Panc1 (cell line): Measurements from ENCODE around the gene ARPC4. TPM values are rescaled to one million over a fixed set of nuclear protein-coding genes. Genes with fewer than 3 reads are reported as not detected.

ENCODE experiments used
- ATAC-seq: fragments of 200-7000 bp; cut with Tn5 transposase; 2 replicates; pipeline ENCODE4 v1.9.1; 2020; ENCODE audit warnings: mild to moderate bottlenecking, moderate library complexity
- BruUV-seq: library from RNA; stranded (reverse); fragments of 400-500 nt; replicated peaks from 2 replicates; lab custom pipeline; 2021; lab: Mats Ljungman, UMichigan
- CTCF ChIA-PET: fragments of 300-600 bp; sonication (Branson Sonifier 250); formaldehyde crosslinking; loops from one replicate; lab custom pipeline; 2022; ENCODE audit warnings: antibody characterized with exemption; lab: Charles Lee
- POLR2A ChIA-PET: fragments of 300-600 bp; sonication (Branson Sonifier 250); formaldehyde crosslinking; loops from one replicate; lab custom pipeline; 2022; ENCODE audit warnings: antibody characterized with exemption; lab: Charles Lee
- DNase-seq: peaks from one replicate; pipeline ENCODE4 v3.0.0-alpha.2; 2010; ENCODE audit warnings: low read depth, low spot score
- H3K27ac ChIP-seq: 2 replicates; pipeline ENCODE4 v1.5.1; 2011; ENCODE audit warnings: mild to moderate bottlenecking, low read length, inconsistent platforms
- H3K27me3 ChIP-seq: fragments of 200-500 bp; sonication (Bioruptor generic); 2 replicates; pipeline ENCODE4 v1.6.0; 2014; ENCODE audit warnings: low read length, inconsistent platforms; ENCODE audit not compliant: control insufficient read depth, insufficient read depth
- H3K36me3 ChIP-seq: fragments of 200-500 bp; sonication (Bioruptor generic); 2 replicates; pipeline ENCODE4 v1.5.1; 2014; ENCODE audit warnings: inconsistent platforms, mild to moderate bottlenecking, low read length, moderate library complexity; ENCODE audit not compliant: control insufficient read depth, insufficient read depth
- H3K4me1 ChIP-seq: 2 replicates; pipeline ENCODE4 v1.5.1; 2011; ENCODE audit warnings: inconsistent platforms, mild to moderate bottlenecking, low read length, moderate library complexity; ENCODE audit not compliant: control insufficient read depth, insufficient read depth
- H3K4me3 ChIP-seq, 2 experiments: 2 replicates each; pipeline ENCODE4 v1.5.1; 2011 to 2012; ENCODE audit warnings: low read depth in 2 of 2, low read length in 2 of 2, mild to moderate bottlenecking in 2 of 2, inconsistent platforms in 1 of 2, moderate library complexity in 1 of 2
- H3K9me3 ChIP-seq: fragments of 200-500 bp; sonication (Bioruptor generic); 2 replicates; pipeline ENCODE4 v1.5.1; 2014; ENCODE audit warnings: low read depth, mild to moderate bottlenecking, inconsistent platforms, low read length, moderate library complexity; ENCODE audit not compliant: control insufficient read depth, insufficient read depth
- POLR2AphosphoS5 ChIP-seq: IDR thresholded peaks from 2 replicates; pipeline ENCODE4 v1.6.1; 2012; ENCODE audit warnings: mild to moderate bottlenecking, low read depth, low read length, moderate library complexity
- REST ChIP-seq, 2 experiments: IDR thresholded peaks; 2 replicates each; pipeline ENCODE4 v1.6.1; 2011 to 2012; ENCODE audit warnings: low read depth in 2 of 2, control low read depth in 1 of 2, low read length in 1 of 2, mild to moderate bottlenecking in 1 of 2, moderate library complexity in 1 of 2; ENCODE audit not compliant: insufficient read depth in 1 of 2
- SIN3A ChIP-seq: IDR thresholded peaks from 2 replicates; pipeline ENCODE4 v1.6.1; 2012; ENCODE audit warnings: low read depth, mild to moderate bottlenecking, low read length, moderate library complexity, borderline replicate concordance; ENCODE audit not compliant: insufficient read depth
- TCF7L2 ChIP-seq: IDR thresholded peaks from 2 replicates; pipeline ENCODE4 v1.6.1; 2011; ENCODE audit warnings: mild to moderate bottlenecking, low read depth, low read length, inconsistent platforms
- in situ Hi-C: cut with HindIII; loops from 2 replicates; pipeline ENCODE4 v1.10.0; 2016; ENCODE audit warnings: low sequenced_read_pairs, low pct_unique_long_range_greater_than_20kb
- intact Hi-C: fragments of 100-400 bp; cut with micrococcal nuclease; formaldehyde crosslinking; loops from one replicate; pipeline ENCODE4 v1.10.0; 2022; ENCODE audit not compliant: unreplicated experiment
- total RNA-seq: library from RNA; stranded (reverse); gene quantifications from one replicate; pipeline ENCODE4 v1.2.1, GENCODE V29; 2021; ENCODE audit not compliant: unreplicated experiment
- TF ChIP-seq, protein P1 (sequence below): fragments of 450-650 bp; IDR thresholded peaks from 2 replicates; pipeline ENCODE4 v1.5.1; 2017; ENCODE audit warnings: mild to moderate bottlenecking

ARPC4 gene
- total RNA-seq, 1 experiment from 2014 or later, result 117 TPM

- intact Hi-C loops, result no loop called here
- no peak for ATAC-seq
- no peaks in the 10 kb centered on the region for H3K4me1 ChIP-seq
- CTCF ChIA-PET, result no interaction called here
- DNase-seq, result no peak
- in situ Hi-C loops, result no loop called here
- no peaks in the 10 kb centered on the region for H3K36me3 ChIP-seq
- H3K27ac ChIP-seq, result no peak overlapping the region
- no TSS peak for BruUV-seq
- no peaks in the 10 kb centered on the region for H3K9me3 ChIP-seq
- no peak overlapping the region for H3K4me3 ChIP-seq
- POLR2A ChIA-PET, result no interaction called here
- H3K27me3 ChIP-seq, result no peaks in the 10 kb centered on the region
- TF ChIP-seq, protein P1, sequence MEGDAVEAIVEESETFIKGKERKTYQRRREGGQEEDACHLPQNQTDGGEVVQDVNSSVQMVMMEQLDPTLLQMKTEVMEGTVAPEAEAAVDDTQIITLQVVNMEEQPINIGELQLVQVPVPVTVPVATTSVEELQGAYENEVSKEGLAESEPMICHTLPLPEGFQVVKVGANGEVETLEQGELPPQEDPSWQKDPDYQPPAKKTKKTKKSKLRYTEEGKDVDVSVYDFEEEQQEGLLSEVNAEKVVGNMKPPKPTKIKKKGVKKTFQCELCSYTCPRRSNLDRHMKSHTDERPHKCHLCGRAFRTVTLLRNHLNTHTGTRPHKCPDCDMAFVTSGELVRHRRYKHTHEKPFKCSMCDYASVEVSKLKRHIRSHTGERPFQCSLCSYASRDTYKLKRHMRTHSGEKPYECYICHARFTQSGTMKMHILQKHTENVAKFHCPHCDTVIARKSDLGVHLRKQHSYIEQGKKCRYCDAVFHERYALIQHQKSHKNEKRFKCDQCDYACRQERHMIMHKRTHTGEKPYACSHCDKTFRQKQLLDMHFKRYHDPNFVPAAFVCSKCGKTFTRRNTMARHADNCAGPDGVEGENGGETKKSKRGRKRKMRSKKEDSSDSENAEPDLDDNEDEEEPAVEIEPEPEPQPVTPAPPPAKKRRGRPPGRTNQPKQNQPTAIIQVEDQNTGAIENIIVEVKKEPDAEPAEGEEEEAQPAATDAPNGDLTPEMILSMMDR, result no peak
- TF ChIP-seq POLR2AphosphoS5 (no peak), REST (IDR thresholded peaks at IDR 0.05; ENCODE audit: insufficient read depth in 1 of 2, low read depth in 2 of 2, low read length in 1 of 2) (no peak), SIN3A (no peak), TCF7L2 (no peak)
Observed at GRCh38 chr3:9783954-9784353, 8.9 kb upstream of the ARPC4 start.

GRCh38 chr3:9784965-9785364 lies 7.9 kb upstream of the ARPC4 start:
- intact Hi-C loops, result no loop called here
- ChIA-PET POLR2A (interaction anchor here (0.6 kb wide), 1 partner anchor 15 kb away, joined by 3 read pairs; no protein-coding TSS in a partner anchor), CTCF (no interaction called here)
- Histone ChIP-seq H3K9me3 (no peaks in the 10 kb centered on the region), H3K27ac (no peak overlapping the region), H3K27me3 (no peaks in the 10 kb centered on the region), H3K4me3 (no peak overlapping the region), H3K4me1 (no peaks in the 10 kb centered on the region), H3K36me3 (no peaks in the 10 kb centered on the region)
- in situ Hi-C loops, result no loop called here
- no peak for DNase-seq
- no TSS peak for BruUV-seq
- TF ChIP-seq REST (IDR thresholded peaks at IDR 0.05; ENCODE audit: insufficient read depth in 1 of 2, low read depth in 2 of 2, low read length in 1 of 2), result no peak
- TF ChIP-seq, protein P1, result no peak
- no peak for TF ChIP-seq SIN3A
- TF ChIP-seq TCF7L2, result no peak
- TF ChIP-seq POLR2AphosphoS5, result no peak
- ATAC-seq, result no peak
